Sigmoid colon (tissue), 3 donors: ENCODE data around the gene GABBR1.

Source experiments
- CTCF ChIP-seq, 4 experiments: fragments of 450-650 bp in 3 of 4; fragments of 200-600 bp in 1 of 4; IDR thresholded peaks; one replicate each; pipeline ENCODE4 v1.5.1; 2016 to 2019; ENCODE audit warnings: antibody characterized with exemption in 4 of 4, mild to moderate bottlenecking in 3 of 4, moderate library complexity in 2 of 4
- POLR2A ChIP-seq, 2 donors: fragments of 450-650 bp; IDR thresholded peaks; one replicate each; pipeline ENCODE4 v1.6.1; 2016; ENCODE audit warnings: antibody characterized with exemption in 2 of 2, mild to moderate bottlenecking in 2 of 2, moderate library complexity in 2 of 2

- no peak for TF ChIP-seq CTCF (IDR thresholded peaks at IDR 0.05)
- no peak for TF ChIP-seq POLR2A (IDR thresholded peaks at IDR 0.05)
Observed at GRCh38 chr6:29675561-29675960, 42.6 kb upstream of the GABBR1 start.
